MM.1S (cell line): ENCODE data around the gene FER.
"Not testable (repeated sequence)": the region's sequence is repeated elsewhere in the genome, so short reads cannot be mapped to it uniquely, and the experiment has no call there.

Experiments
- DNase-seq: peaks from one replicate; pipeline ENCODE4 v3.0.0-alpha.2; 2015
- H2AFZ ChIP-seq: fragments of 300-600 bp; sonication (generic); 2 replicates; pipeline ENCODE4 v1.6.0; 2016; ENCODE audit warnings: antibody characterized with exemption, low read length
- H3F3A ChIP-seq: fragments of 300-600 bp; sonication (generic); 2 replicates; pipeline ENCODE4 v1.6.1; 2016; ENCODE audit warnings: mild to moderate bottlenecking, antibody characterized with exemption, low read length, moderate library complexity, mixed read lengths; ENCODE audit not compliant: insufficient read depth
- H3K27ac ChIP-seq: fragments of 300-600 bp; sonication (generic); 2 replicates; pipeline ENCODE4 v1.5.1; 2016; ENCODE audit warnings: mild to moderate bottlenecking, low read length
- H3K27me3 ChIP-seq: fragments of 300-600 bp; sonication (generic); replicated peaks from 2 replicates; pipeline ENCODE4 v1.6.0; 2016; ENCODE audit warnings: low read length; ENCODE audit not compliant: insufficient read depth
- H3K36me3 ChIP-seq: fragments of 300-600 bp; sonication (generic); replicated peaks from 2 replicates; pipeline ENCODE4 v1.6.1; 2016; ENCODE audit warnings: mild to moderate bottlenecking, low read length, mixed read lengths; ENCODE audit not compliant: insufficient read depth
- H3K4me1 ChIP-seq: fragments of 300-600 bp; sonication (generic); 2 replicates; pipeline ENCODE4 v1.6.1; 2016; ENCODE audit warnings: low read length, mixed read lengths
- H3K4me2 ChIP-seq: fragments of 300-600 bp; sonication (generic); 2 replicates; pipeline ENCODE4 v1.6.0; 2016; ENCODE audit warnings: low read depth, low read length
- H3K4me3 ChIP-seq: fragments of 300-600 bp; sonication (generic); 2 replicates; pipeline ENCODE4 v1.5.1; 2016; ENCODE audit warnings: low read length, mixed read lengths
- H3K79me2 ChIP-seq: fragments of 300-600 bp; sonication (generic); 2 replicates; pipeline ENCODE4 v1.6.1; 2016; ENCODE audit warnings: mixed run types, low read length, mixed read lengths
- H3K9ac ChIP-seq: fragments of 300-600 bp; sonication (generic); 2 replicates; pipeline ENCODE4 v1.6.1; 2016; ENCODE audit warnings: low read length, mixed read lengths
- H3K9me2 ChIP-seq: fragments of 300-600 bp; sonication (generic); replicated peaks from 2 replicates; pipeline ENCODE4 v1.6.1; 2016; ENCODE audit warnings: mild to moderate bottlenecking, low read length, mixed read lengths; ENCODE audit not compliant: insufficient read depth
- H3K9me3 ChIP-seq: fragments of 300-600 bp; sonication (generic); replicated peaks from 2 replicates; pipeline ENCODE4 v1.6.1; 2016; ENCODE audit warnings: mild to moderate bottlenecking, low read length, mixed read lengths; ENCODE audit not compliant: insufficient read depth
- H4K20me1 ChIP-seq: fragments of 300-600 bp; sonication (generic); 2 replicates; pipeline ENCODE4 v1.6.1; 2016; ENCODE audit warnings: mild to moderate bottlenecking, low read length, moderate library complexity, mixed read lengths; ENCODE audit not compliant: insufficient read depth
- CTCF ChIP-seq: fragments of 300-600 bp; sonication (generic); IDR thresholded peaks from 2 replicates; pipeline ENCODE4 v1.5.1; 2016; ENCODE audit warnings: antibody characterized with exemption, low read length, mixed read lengths
- EZH2 ChIP-seq: fragments of 300-600 bp; sonication (generic); optimal IDR thresholded peaks from 2 replicates; pipeline ENCODE3; 2017; ENCODE audit warnings: low read depth, mild to moderate bottlenecking, antibody characterized with exemption, low read length, mixed read lengths
- EZH2phosphoT487 ChIP-seq: fragments of 300-600 bp; sonication (generic); IDR thresholded peaks from 2 replicates; pipeline ENCODE4 v1.6.1; 2018; ENCODE audit warnings: antibody characterized with exemption, low read length

The FER gene

GRCh38 chr5:108747774-108748400 is at the start of gene FER:
Gene FER (plus strand): TSS chr5:108747897. CDS start chr5:108798183, 50,286 bp downstream.
- TF ChIP-seq EZH2 (no peak), EZH2phosphoT487 (no peak), CTCF (no peak)
- no peaks in the 10 kb centered on the region for H3K79me2 ChIP-seq
- H2AFZ ChIP-seq: peak within 1 kb of the TSS; percentile 78
- peak within 1 kb of the TSS; percentile 84 for H3K9ac ChIP-seq
- no peaks in the 10 kb centered on the region for H3F3A ChIP-seq
- no peaks in the 10 kb centered on the region for H3K36me3 ChIP-seq
- no peaks in the 10 kb centered on the region for H4K20me1 ChIP-seq
- H3K9me2 ChIP-seq: no peaks in the 10 kb centered on the region
- H3K27me3 ChIP-seq: no peaks in the 10 kb centered on the region
- H3K4me3 ChIP-seq: peak within 1 kb of the TSS; percentile 81
- H3K4me2 ChIP-seq: peak within 1 kb of the TSS; percentile 68
- H3K4me1 ChIP-seq: peaks cover 6% of the 10 kb centered on the region; the same call in 1 of the 2 replicates
- no peaks in the 10 kb centered on the region for H3K9me3 ChIP-seq
- H3K27ac ChIP-seq: peak within 1 kb of the TSS; percentile 73; the same call in 1 of the 2 replicates
- peak; percentile 29 for DNase-seq

GRCh38 chr5:108700388-108700787 is 47.3 kb upstream of the FER start:
- not testable (repeated sequence) for H3K9ac ChIP-seq

GRCh38 chr5:108700930-108701329 is 46.8 kb upstream of the FER start:
- TF ChIP-seq EZH2phosphoT487: no peak
- no peak for TF ChIP-seq EZH2
- TF ChIP-seq CTCF: no peak
- Histone ChIP-seq H2AFZ (peak overlapping the region; percentile 12; the same call in 1 of the 2 replicates), H3K27ac (no peak overlapping the region)

More at GRCh38 chr5:108700388-108700787, 47.3 kb upstream of the FER start:
- not testable (repeated sequence) for H3K9me3 ChIP-seq, H3K27me3 ChIP-seq, H3K79me2 ChIP-seq, H3K4me1 ChIP-seq, H3K27ac ChIP-seq, H3K36me3 ChIP-seq, H3K9me2 ChIP-seq, H3F3A ChIP-seq, DNase-seq, H3K4me2 ChIP-seq, H3K4me3 ChIP-seq, H4K20me1 ChIP-seq
- H2AFZ ChIP-seq: peak overlapping the region; percentile 12; the same call in 1 of the 2 replicates

GRCh38 chr5:108702546-108702945 is 45.2 kb upstream of the FER start:
- H3K9me3 ChIP-seq: no peaks in the 10 kb centered on the region
- DNase-seq: no peak
- H3K4me2 ChIP-seq: no peak overlapping the region
- no peak overlapping the region for H2AFZ ChIP-seq
- H3K27ac ChIP-seq: no peak overlapping the region
- no peaks in the 10 kb centered on the region for H4K20me1 ChIP-seq
- H3K4me3 ChIP-seq: no peak overlapping the region
- H3F3A ChIP-seq: no peaks in the 10 kb centered on the region
- H3K4me1 ChIP-seq: no peaks in the 10 kb centered on the region
- no peak for TF ChIP-seq EZH2
- TF ChIP-seq CTCF: no peak
- no peak for TF ChIP-seq EZH2phosphoT487
- H3K36me3 ChIP-seq: no peaks in the 10 kb centered on the region
- no peaks in the 10 kb centered on the region for H3K9me2 ChIP-seq
- no peak overlapping the region for H3K9ac ChIP-seq
- H3K79me2 ChIP-seq: no peaks in the 10 kb centered on the region
- H3K27me3 ChIP-seq: no peaks in the 10 kb centered on the region

More at GRCh38 chr5:108700930-108701329, 46.8 kb upstream of the FER start:
- H3K9ac ChIP-seq: no peak overlapping the region
- no peak overlapping the region for H3K4me2 ChIP-seq
- H3K36me3 ChIP-seq: no peaks in the 10 kb centered on the region
- no peaks in the 10 kb centered on the region for H3K9me2 ChIP-seq
- H3K79me2 ChIP-seq: no peaks in the 10 kb centered on the region
- no peaks in the 10 kb centered on the region for H3K4me1 ChIP-seq
- no peak for DNase-seq
- no peak overlapping the region for H3K4me3 ChIP-seq
- H3K27me3 ChIP-seq: no peaks in the 10 kb centered on the region
- H3F3A ChIP-seq: no peaks in the 10 kb centered on the region
- H4K20me1 ChIP-seq: no peaks in the 10 kb centered on the region
- H3K9me3 ChIP-seq: no peaks in the 10 kb centered on the region
